Measurements from ENCODE around the gene CACNG7.

DNA sequence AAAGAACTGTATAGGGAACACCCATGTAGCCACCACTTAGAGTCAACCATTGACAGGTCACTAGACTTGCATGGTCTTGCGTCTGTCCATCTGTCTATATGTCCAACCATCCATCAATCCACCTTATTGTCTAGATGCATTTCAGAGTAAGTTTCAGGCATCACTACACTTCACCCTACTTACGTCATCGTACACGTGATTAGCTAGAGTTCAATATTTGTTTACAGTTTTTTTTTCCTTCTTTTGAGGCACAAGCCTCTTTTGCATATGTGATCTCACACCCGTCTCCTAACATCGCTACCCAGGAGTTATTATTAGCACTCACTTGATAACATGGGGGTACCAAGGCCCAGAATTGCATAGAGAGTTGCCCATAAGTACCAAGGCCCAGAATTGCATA is 6.9 kb downstream of the CACNG7 start:
- no peak for TF ChIP-seq CTCF (IDR thresholded peaks at IDR 0.05)
- TF ChIP-seq POLR2AphosphoS5 (IDR thresholded peaks at IDR 0.05), result no peak
- TF ChIP-seq POLR2A (IDR thresholded peaks at IDR 0.05), result no peak
- no peak for TF ChIP-seq EP300 (IDR thresholded peaks at IDR 0.05)
